Measurements from ENCODE around the gene TPCN2.
A peak's percentile ranks its signal among the peaks of the same experiment; 100 is the strongest.

The TPCN2 gene

DNA sequence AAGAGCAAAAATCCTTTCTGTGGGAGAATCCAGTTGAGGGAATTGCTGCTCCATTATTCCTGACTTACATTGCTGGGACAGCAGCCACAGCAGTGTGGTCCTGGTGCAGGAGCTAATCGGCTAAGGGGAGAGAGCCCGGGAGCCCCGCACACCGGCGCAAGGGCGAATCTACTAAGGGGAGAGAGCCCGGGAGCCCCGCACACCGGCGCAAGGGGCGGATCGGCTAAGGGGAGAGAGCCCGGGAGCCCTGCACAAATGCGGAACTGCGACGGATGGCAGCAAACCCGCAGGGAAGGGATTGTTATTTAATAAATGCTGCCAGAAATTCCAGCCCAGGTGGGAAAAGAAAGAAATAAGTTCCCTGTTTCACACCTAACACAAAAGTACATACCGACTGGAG lies 43.5 kb downstream of the TPCN2 start:
- no peak overlapping the region for H3K4ac ChIP-seq (ENCODE audit: low read depth in 1 of 2, low read length in 2 of 2)
- H3K27me3 ChIP-seq (ENCODE audit: control insufficient read depth in 1 of 2, insufficient read depth in 1 of 2, low read length in 2 of 2): peaks cover 0 to 22% of the 10 kb centered on the region in 2 experiments
- no peak overlapping the region for H4K8ac ChIP-seq (ENCODE audit: low read length)
- peaks cover 17% of the 10 kb centered on the region for H3K4me1 ChIP-seq (ENCODE audit: control insufficient read depth, insufficient read depth, low read depth, low read length)
- no peak overlapping the region for H2BK12ac ChIP-seq (ENCODE audit: low read length in 2 of 2)
- no peak for DNase-seq
- H3K23ac ChIP-seq (ENCODE audit: low read length in 2 of 2): no peak overlapping the region
- H3K27ac ChIP-seq (ENCODE audit: low read length, poor library complexity, severe bottlenecking): no peak overlapping the region
- H3K14ac ChIP-seq (ENCODE audit: low read length in 2 of 2): no peak overlapping the region
- H2BK15ac ChIP-seq (ENCODE audit: low read depth, poor library complexity, severe bottlenecking): no peak overlapping the region
- H3K9ac ChIP-seq (ENCODE audit: low read length): no peak overlapping the region
- no peak overlapping the region for H3K4me3 ChIP-seq (ENCODE audit: insufficient read depth in 1 of 2, low read depth in 1 of 2, low read length in 2 of 2)
- H3K4me2 ChIP-seq (ENCODE audit: low read length, poor library complexity, severe bottlenecking): no peak overlapping the region
- no peak overlapping the region for H2AFZ ChIP-seq (ENCODE audit: low read depth, low read length)
- WGBS: 97% methylated on average over 12 of the region's 18 CpGs
- H4K91ac ChIP-seq (ENCODE audit: low read length): no peak overlapping the region
- H2BK120ac ChIP-seq (ENCODE audit: low read depth, low read length): no peak overlapping the region
- no peaks in the 10 kb centered on the region for H3K9me3 ChIP-seq (ENCODE audit: control insufficient read depth, low read length)
- H3K79me1 ChIP-seq (replicated peaks; ENCODE audit: low read length, poor library complexity, severe bottlenecking): peaks cover 2% of the 10 kb centered on the region
- peaks cover 13 to 38% of the 10 kb centered on the region in 2 experiments for H3K36me3 ChIP-seq (ENCODE audit: control insufficient read depth in 1 of 2, insufficient read depth in 2 of 2, low read depth in 1 of 2, low read length in 2 of 2)
- H2AK5ac ChIP-seq (ENCODE audit: low read length, severe bottlenecking): no peak overlapping the region
- H3K18ac ChIP-seq (ENCODE audit: low read depth in 1 of 2, low read length in 2 of 2): no peak overlapping the region
- H2BK5ac ChIP-seq (ENCODE audit: low read depth, low read length, poor library complexity, severe bottlenecking): no peak overlapping the region

DNA sequence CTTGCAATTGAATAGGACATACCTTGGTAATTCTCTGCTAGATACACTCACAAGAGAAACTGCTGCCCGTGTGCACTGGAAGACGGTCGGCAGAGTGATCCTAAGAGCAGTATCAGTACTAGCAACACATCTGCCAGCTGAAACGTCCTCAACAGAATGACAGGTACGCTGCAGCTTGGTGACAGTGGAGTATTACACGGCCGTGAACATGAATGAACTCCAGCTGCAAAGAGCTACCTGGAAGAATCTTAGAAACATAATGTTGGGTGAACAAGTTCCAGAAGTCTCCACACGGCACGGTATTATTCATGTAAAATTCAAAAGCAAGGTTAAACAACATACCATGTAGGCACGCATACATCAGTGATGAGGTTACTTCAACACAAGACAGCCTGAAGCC lies 44.4 kb downstream of the TPCN2 start:
- no peak for DNase-seq
- Histone ChIP-seq H3K4me3 (ENCODE audit: insufficient read depth in 1 of 2, low read depth in 1 of 2, low read length in 2 of 2) (no peak overlapping the region), H2BK5ac (ENCODE audit: low read depth, low read length, poor library complexity, severe bottlenecking) (no peak overlapping the region), H4K91ac (ENCODE audit: low read length) (no peak overlapping the region), H2AK5ac (ENCODE audit: low read length, severe bottlenecking) (no peak overlapping the region), H3K9ac (ENCODE audit: low read length) (no peak overlapping the region), H2BK120ac (ENCODE audit: low read depth, low read length) (no peak overlapping the region), H3K9me3 (ENCODE audit: control insufficient read depth, low read length) (no peaks in the 10 kb centered on the region), H3K79me1 (replicated peaks; ENCODE audit: low read length, poor library complexity, severe bottlenecking) (no peaks in the 10 kb centered on the region), H2BK15ac (ENCODE audit: low read depth, poor library complexity, severe bottlenecking) (no peak overlapping the region), H3K36me3 (ENCODE audit: control insufficient read depth in 1 of 2, insufficient read depth in 2 of 2, low read depth in 1 of 2, low read length in 2 of 2) (peaks cover 4 to 31% of the 10 kb centered on the region in 2 experiments), H3K27ac (ENCODE audit: low read length, poor library complexity, severe bottlenecking) (no peak overlapping the region), H3K14ac (ENCODE audit: low read length in 2 of 2) (no peak overlapping the region), H3K18ac (ENCODE audit: low read depth in 1 of 2, low read length in 2 of 2) (no peak overlapping the region), H4K8ac (ENCODE audit: low read length) (no peak overlapping the region), H3K4me2 (ENCODE audit: low read length, poor library complexity, severe bottlenecking) (no peak overlapping the region), H2BK12ac (ENCODE audit: low read length in 2 of 2) (no peak overlapping the region), H3K4ac (ENCODE audit: low read depth in 1 of 2, low read length in 2 of 2) (no peak overlapping the region), H3K4me1 (ENCODE audit: control insufficient read depth, insufficient read depth, low read depth, low read length) (peaks cover 17% of the 10 kb centered on the region), H3K23ac (ENCODE audit: low read length in 2 of 2) (no peak overlapping the region), H3K27me3 (ENCODE audit: control insufficient read depth in 1 of 2, insufficient read depth in 1 of 2, low read length in 2 of 2) (peaks cover 0 to 22% of the 10 kb centered on the region in 2 experiments), H2AFZ (ENCODE audit: low read depth, low read length) (no peak overlapping the region)
- 94% methylated on average over 10 of the region's 10 CpGs for WGBS

DNA sequence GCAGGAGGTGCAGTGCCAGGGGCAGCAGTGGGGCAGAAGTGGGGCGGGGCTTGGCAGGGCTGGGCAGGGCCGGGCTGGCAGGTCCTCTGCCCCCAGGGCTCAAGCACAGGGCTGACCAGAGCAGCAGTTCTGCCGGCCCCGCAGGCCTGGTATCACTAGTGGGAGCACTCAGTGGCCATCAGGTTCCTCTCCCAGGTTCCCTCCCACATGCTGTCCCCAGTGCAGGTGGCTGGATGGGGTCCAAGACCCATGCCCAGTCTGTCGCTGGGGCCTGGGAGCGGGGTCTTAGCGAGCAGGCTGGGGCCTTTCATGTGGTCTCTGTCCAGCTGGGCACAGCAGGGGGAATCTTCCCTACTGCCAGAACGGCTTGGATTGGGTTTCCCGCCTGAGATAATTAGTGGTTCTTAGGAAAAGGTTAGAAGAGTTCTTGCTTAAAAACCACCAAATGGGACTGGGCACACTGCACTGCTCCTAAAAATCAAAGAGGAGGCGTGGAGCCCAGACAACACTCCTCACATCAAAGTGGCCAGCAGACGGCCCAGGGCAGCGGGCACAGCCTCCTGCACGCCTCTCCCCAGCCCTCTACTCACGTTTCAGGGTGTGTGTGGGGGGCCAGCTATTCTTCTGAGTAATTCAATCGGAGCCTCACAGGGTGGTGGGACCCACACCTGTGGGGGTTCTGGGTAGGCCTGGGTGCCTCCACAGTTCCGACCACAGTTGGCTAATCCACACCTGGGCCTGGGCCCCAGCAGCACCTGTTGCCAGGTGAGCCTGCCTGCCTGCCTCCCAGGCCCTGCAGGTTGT lies 45.6 kb downstream of the TPCN2 start:
- H3K4ac ChIP-seq (ENCODE audit: low read depth in 1 of 2, low read length in 2 of 2): no peak overlapping the region
- H2BK12ac ChIP-seq (ENCODE audit: low read length in 2 of 2): no peak overlapping the region
- no peaks in the 10 kb centered on the region for H3K9me3 ChIP-seq (ENCODE audit: control insufficient read depth, low read length)
- no peak overlapping the region for H2AK5ac ChIP-seq (ENCODE audit: low read length, severe bottlenecking)
- H2BK120ac ChIP-seq (ENCODE audit: low read depth, low read length): no peak overlapping the region
- H3K9ac ChIP-seq (ENCODE audit: low read length): no peak overlapping the region
- no peak overlapping the region for H2AFZ ChIP-seq (ENCODE audit: low read depth, low read length)
- peaks cover 3 to 27% of the 10 kb centered on the region in 2 experiments for H3K36me3 ChIP-seq (ENCODE audit: control insufficient read depth in 1 of 2, insufficient read depth in 2 of 2, low read depth in 1 of 2, low read length in 2 of 2)
- H3K18ac ChIP-seq (ENCODE audit: low read depth in 1 of 2, low read length in 2 of 2): no peak overlapping the region
- no peak overlapping the region for H3K27ac ChIP-seq (ENCODE audit: low read length, poor library complexity, severe bottlenecking)
- no peaks in the 10 kb centered on the region for H3K79me1 ChIP-seq (replicated peaks; ENCODE audit: low read length, poor library complexity, severe bottlenecking)
- 71% methylated on average over 11 of the region's 16 CpGs for WGBS
- H2BK5ac ChIP-seq (ENCODE audit: low read depth, low read length, poor library complexity, severe bottlenecking): no peak overlapping the region
- H3K23ac ChIP-seq (ENCODE audit: low read length in 2 of 2): no peak overlapping the region
- no peak overlapping the region for H4K91ac ChIP-seq (ENCODE audit: low read length)
- peaks cover 0 to 26% of the 10 kb centered on the region in 2 experiments for H3K27me3 ChIP-seq (ENCODE audit: control insufficient read depth in 1 of 2, insufficient read depth in 1 of 2, low read length in 2 of 2)
- H3K4me2 ChIP-seq (ENCODE audit: low read length, poor library complexity, severe bottlenecking): no peak overlapping the region
- H2BK15ac ChIP-seq (ENCODE audit: low read depth, poor library complexity, severe bottlenecking): peak overlapping the region; percentile 54
- DNase-seq: no peak
- peaks cover 12% of the 10 kb centered on the region for H3K4me1 ChIP-seq (ENCODE audit: control insufficient read depth, insufficient read depth, low read depth, low read length)
- H4K8ac ChIP-seq (ENCODE audit: low read length): no peak overlapping the region
- no peak overlapping the region for H3K4me3 ChIP-seq (ENCODE audit: insufficient read depth in 1 of 2, low read depth in 1 of 2, low read length in 2 of 2)
- H3K14ac ChIP-seq (ENCODE audit: low read length in 2 of 2): no peak overlapping the region

DNA sequence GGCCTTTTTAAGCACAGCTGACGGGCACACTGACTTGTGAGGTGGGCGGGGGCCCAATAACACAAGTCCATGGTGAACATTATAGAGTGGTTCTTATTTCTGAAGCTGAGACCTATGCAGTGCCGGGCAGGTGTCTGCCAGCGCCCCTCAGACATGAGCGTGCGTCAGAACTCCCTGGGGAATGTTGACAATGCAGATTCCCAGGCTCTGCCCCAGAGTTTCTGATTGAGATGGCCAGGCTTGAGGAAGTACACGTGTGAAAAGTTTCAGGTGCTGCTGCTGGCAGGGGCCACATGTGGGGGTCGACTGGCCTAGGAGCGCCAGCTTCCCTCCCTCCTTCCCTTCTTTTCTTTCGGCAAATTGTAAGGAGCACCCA lies 46.2 kb downstream of the TPCN2 start:
- Histone ChIP-seq H3K4ac (ENCODE audit: low read depth in 1 of 2, low read length in 2 of 2) (no peak overlapping the region), H3K27me3 (ENCODE audit: control insufficient read depth in 1 of 2, insufficient read depth in 1 of 2, low read length in 2 of 2) (peaks cover 0 to 31% of the 10 kb centered on the region in 2 experiments), H3K4me3 (ENCODE audit: insufficient read depth in 1 of 2, low read depth in 1 of 2, low read length in 2 of 2) (no peak overlapping the region), H2AFZ (ENCODE audit: low read depth, low read length) (no peak overlapping the region), H3K4me2 (ENCODE audit: low read length, poor library complexity, severe bottlenecking) (no peak overlapping the region), H4K91ac (ENCODE audit: low read length) (no peak overlapping the region), H3K36me3 (ENCODE audit: control insufficient read depth in 1 of 2, insufficient read depth in 2 of 2, low read depth in 1 of 2, low read length in 2 of 2) (peaks cover 3 to 27% of the 10 kb centered on the region in 2 experiments), H3K14ac (ENCODE audit: low read length in 2 of 2) (no peak overlapping the region), H2BK12ac (ENCODE audit: low read length in 2 of 2) (no peak overlapping the region), H2BK5ac (ENCODE audit: low read depth, low read length, poor library complexity, severe bottlenecking) (no peak overlapping the region), H3K23ac (ENCODE audit: low read length in 2 of 2) (no peak overlapping the region), H3K9ac (ENCODE audit: low read length) (no peak overlapping the region), H2BK120ac (ENCODE audit: low read depth, low read length) (no peak overlapping the region), H3K79me1 (replicated peaks; ENCODE audit: low read length, poor library complexity, severe bottlenecking) (no peaks in the 10 kb centered on the region), H2AK5ac (ENCODE audit: low read length, severe bottlenecking) (no peak overlapping the region), H2BK15ac (ENCODE audit: low read depth, poor library complexity, severe bottlenecking) (peak overlapping the region; percentile 54), H3K18ac (ENCODE audit: low read depth in 1 of 2, low read length in 2 of 2) (no peak overlapping the region), H3K27ac (ENCODE audit: low read length, poor library complexity, severe bottlenecking) (no peak overlapping the region), H3K4me1 (ENCODE audit: control insufficient read depth, insufficient read depth, low read depth, low read length) (peaks cover 9% of the 10 kb centered on the region), H4K8ac (ENCODE audit: low read length) (no peak overlapping the region), H3K9me3 (ENCODE audit: control insufficient read depth, low read length) (no peaks in the 10 kb centered on the region)
- WGBS: 99% methylated on average over 10 of the region's 10 CpGs
- DNase-seq: no peak
